HG03135 (cell line): ENCODE measurements around the gene ADH4.
"Not testable (repeated sequence)": the region's sequence is repeated elsewhere in the genome, so short reads cannot be mapped to it uniquely, and the experiment has no call there.

Source experiments
- ATAC-seq: cut with Tn5 transposase; IDR thresholded peaks from one replicate; pipeline ENCODE4 v1.9.1; 2021; ENCODE audit warnings: mild to moderate bottlenecking, moderate library complexity; ENCODE audit not compliant: unreplicated experiment

Gene ADH4

GRCh38 chr4:99135541-99136162 is 8.4 kb downstream of the ADH4 start:
- ATAC-seq, result no peak

GRCh38 chr4:99134586-99134985 is 9.5 kb downstream of the ADH4 start:
- no peak for ATAC-seq

- ATAC-seq, result no peak
Observed at GRCh38 chr4:99131378-99131777, 12.7 kb downstream of the ADH4 start.

- ATAC-seq, result no peak
Observed at GRCh38 chr4:99126376-99126775, 17.7 kb downstream of the ADH4 start.

- no peak for ATAC-seq
Observed at GRCh38 chr4:99121008-99121407, 23.1 kb downstream of the ADH4 start.

- no peak for ATAC-seq
Observed at GRCh38 chr4:99120501-99120900, 23.6 kb downstream of the ADH4 start.

- no peak for ATAC-seq
Observed at GRCh38 chr4:99117876-99118693, 26.0 kb downstream of the ADH4 start.

- not testable (repeated sequence) for ATAC-seq
Observed at GRCh38 chr4:99117122-99117841, 26.8 kb downstream of the ADH4 start.

- not testable (repeated sequence) for ATAC-seq
Observed at GRCh38 chr4:99109286-99109685, 34.8 kb downstream of the ADH4 start.

GRCh38 chr4:99104153-99104552 is 39.9 kb downstream of the ADH4 start:
- ATAC-seq, result no peak

- no peak for ATAC-seq
Observed at GRCh38 chr4:99103166-99103565, 40.9 kb downstream of the ADH4 start.

- ATAC-seq, result no peak
Observed at GRCh38 chr4:99102634-99103033, 41.5 kb downstream of the ADH4 start.

- no peak for ATAC-seq
Observed at GRCh38 chr4:99100876-99101275, 43.2 kb downstream of the ADH4 start.

- ATAC-seq, result not testable (repeated sequence)
Observed at GRCh38 chr4:99099814-99100213, 44.3 kb downstream of the ADH4 start.

GRCh38 chr4:99099311-99099710 is 44.8 kb downstream of the ADH4 start:
- no peak for ATAC-seq

- not testable (repeated sequence) for ATAC-seq
Observed at GRCh38 chr4:99091841-99092240, 52.3 kb downstream of the ADH4 start.

- no peak for ATAC-seq
Observed at GRCh38 chr4:99091216-99091575, 52.9 kb downstream of the ADH4 start.

- no peak for ATAC-seq
Observed at GRCh38 chr4:99090481-99091215, 53.4 kb downstream of the ADH4 start.

- peak; percentile 97 for ATAC-seq
Observed at GRCh38 chr4:99088481-99089365, 55.4 kb downstream of the ADH4 start, which contains the start of gene ADH5. TSS of gene ADH5 (minus strand) at chr4:99088788. CDS start at chr4:99088700, 88 bp downstream.

- ATAC-seq, result peak; percentile 26
Observed at GRCh38 chr4:99088023-99088449, 56.1 kb downstream of the ADH4 start.
